PC-9 (cell line): ENCODE results near the gene DOCK3. TPM values are rescaled to one million over a fixed set of nuclear protein-coding genes. Genes with fewer than 3 reads are reported as not detected.

ENCODE experiments used
- BruUV-seq: library from RNA; stranded (reverse); fragments of 400-500 nt; replicated peaks from 2 replicates; lab custom pipeline; 2021; lab: Mats Ljungman, UMichigan
- CTCF ChIA-PET: fragments of 300-600 bp; sonication (Branson Sonifier 250); formaldehyde crosslinking; loops from one replicate; lab custom pipeline; 2022; ENCODE audit warnings: antibody characterized with exemption; lab: Charles Lee
- POLR2A ChIA-PET: fragments of 300-600 bp; sonication (Branson Sonifier 250); formaldehyde crosslinking; loops from one replicate; lab custom pipeline; 2022; ENCODE audit warnings: antibody characterized with exemption; ENCODE audit not compliant: unreplicated experiment; lab: Charles Lee
- DNase-seq, 2 experiments: peaks; one replicate each; pipeline versions ENCODE4 v3.0.0 to v3.0.0-alpha.2; 2015 to 2022; ENCODE audit warnings: mixed read lengths in 1 of 2
- H2AFZ ChIP-seq: fragments of 200-600 bp; sonication (generic); 2 replicates; pipeline ENCODE4 v1.8.1; 2017; ENCODE audit warnings: antibody characterized with exemption
- H3F3A ChIP-seq: fragments of 200-600 bp; sonication (generic); 2 replicates; pipeline ENCODE4 v1.8.1; 2017; ENCODE audit warnings: antibody characterized with exemption, mild to moderate bottlenecking, low read depth; ENCODE audit not compliant: insufficient read depth
- H3K27ac ChIP-seq: fragments of 200-600 bp; sonication (generic); 2 replicates; pipeline ENCODE4 v1.6.1; 2016; ENCODE audit warnings: mixed run types
- H3K27me3 ChIP-seq: fragments of 200-600 bp; sonication (generic); 2 replicates; pipeline ENCODE4 v1.6.1; 2016; ENCODE audit warnings: low read depth, mixed run types; ENCODE audit not compliant: insufficient read depth
- H3K36me3 ChIP-seq: fragments of 200-600 bp; sonication (generic); 2 replicates; pipeline ENCODE4 v1.6.1; 2016; ENCODE audit warnings: low read depth, mixed run types
- H3K4me1 ChIP-seq: fragments of 200-600 bp; sonication (generic); replicated peaks from 2 replicates; pipeline ENCODE4 v1.6.1; 2016; ENCODE audit warnings: mixed run types; ENCODE audit not compliant: insufficient read depth
- H3K4me2 ChIP-seq: fragments of 200-600 bp; sonication (generic); 2 replicates; pipeline ENCODE4 v1.6.1; 2017; ENCODE audit warnings: mixed run types
- H3K4me3 ChIP-seq: fragments of 200-600 bp; sonication (generic); 2 replicates; pipeline ENCODE4 v1.6.1; 2016; ENCODE audit warnings: mixed run types
- H3K79me2 ChIP-seq: fragments of 200-600 bp; sonication (generic); 2 replicates; pipeline ENCODE4 v1.6.1; 2017; ENCODE audit warnings: low read depth, mixed run types
- H3K9me2 ChIP-seq: fragments of 200-600 bp; sonication (generic); 2 replicates; pipeline ENCODE4 v1.8.1; 2017; ENCODE audit warnings: mild to moderate bottlenecking; ENCODE audit not compliant: insufficient read depth
- H3K9me3 ChIP-seq: fragments of 200-600 bp; sonication (generic); 2 replicates; pipeline ENCODE4 v1.8.1; 2016; ENCODE audit warnings: low read depth; ENCODE audit not compliant: insufficient read depth
- H4K20me1 ChIP-seq: fragments of 200-600 bp; sonication (generic); 2 replicates; pipeline ENCODE4 v1.8.1; 2017; ENCODE audit not compliant: insufficient read depth
- CTCF ChIP-seq: fragments of 200-600 bp; sonication (generic); conservative IDR thresholded peaks from 2 replicates; pipeline ENCODE4 v1.6.1; 2017; ENCODE audit warnings: mixed run types, antibody characterized with exemption, mild to moderate bottlenecking, moderate library complexity
- EZH2 ChIP-seq: fragments of 200-600 bp; sonication (generic); IDR thresholded peaks from 2 replicates; pipeline ENCODE4 v1.8.0; 2017; ENCODE audit warnings: antibody characterized with exemption, low read depth
- intact Hi-C: fragments of 100-400 bp; cut with micrococcal nuclease; formaldehyde crosslinking; loops from one replicate; pipeline ENCODE4 v1.10.0; 2022; ENCODE audit not compliant: unreplicated experiment
- total RNA-seq: library from RNA; stranded (reverse); gene quantifications from 2 replicates; pipeline ENCODE4 v1.2.3, GENCODE V29; 2021

The DOCK3 gene
- total RNA-seq, 1 experiment from 2014 or later, result 16.9 TPM

- intact Hi-C loops, result loop anchor here (2.0 kb wide), 1 partner anchor 44 kb away; no protein-coding TSS in a partner anchor
- BruUV-seq, result no TSS peak
- 0 out of 2 replicates have a peak, but pooled peaks cover 3% of the 10 kb centered on the region for H3K36me3 ChIP-seq
- no peak overlapping the region for H3K4me3 ChIP-seq
- no peaks in the 10 kb centered on the region for H3K9me2 ChIP-seq
- POLR2A ChIA-PET, result interaction anchor here (0.6 to 0.7 kb wide), 2 partner anchors 759 to 870 kb away, joined by 3 to 4 read pairs; partner anchors contain the start of gene MANF
- H2AFZ ChIP-seq, result no peak overlapping the region
- no peak for TF ChIP-seq EZH2
- TF ChIP-seq CTCF, result no peak
- CTCF ChIA-PET, result interaction anchor here (0.6 kb wide), 1 partner anchor 1434 kb away, joined by 3 read pairs; no protein-coding TSS in a partner anchor
- no peaks in the 10 kb centered on the region for H3K27me3 ChIP-seq
- peak overlapping the region; percentile 61 for H3K27ac ChIP-seq
- H3K4me1 ChIP-seq, result peaks cover 72% of the 10 kb centered on the region
- H3K79me2 ChIP-seq, result peaks cover 78% of the 10 kb centered on the region
- H3F3A ChIP-seq, result peaks cover 26% of the 10 kb centered on the region
- no peaks in the 10 kb centered on the region for H3K9me3 ChIP-seq
- peak overlapping the region; percentile 65 for H3K4me2 ChIP-seq
- no peaks in the 10 kb centered on the region for H4K20me1 ChIP-seq
- DNase-seq, result no peak
Observed at GRCh38 chr3:50626401-50626800, 48.3 kb upstream of the DOCK3 start.

GRCh38 chr3:50627407-50628051 is 47.2 kb upstream of the DOCK3 start:
- TF ChIP-seq CTCF (peak; percentile 64), EZH2 (no peak)
- peak; percentile 83 to 96 for DNase-seq
- H2AFZ ChIP-seq, result no peak overlapping the region
- BruUV-seq, result no TSS peak
- peaks cover 34% of the 10 kb centered on the region for H3F3A ChIP-seq
- no peaks in the 10 kb centered on the region for H3K36me3 ChIP-seq
- H4K20me1 ChIP-seq, result no peaks in the 10 kb centered on the region
- no peaks in the 10 kb centered on the region for H3K9me2 ChIP-seq
- H3K4me1 ChIP-seq, result peaks cover 83% of the 10 kb centered on the region
- no peaks in the 10 kb centered on the region for H3K9me3 ChIP-seq
- H3K79me2 ChIP-seq, result peaks cover 83% of the 10 kb centered on the region
- H3K27ac ChIP-seq, result peak overlapping the region; percentile 73
- CTCF ChIA-PET, result interaction anchor here (0.5 to 1.7 kb wide), 6 partner anchors 10 to 758 kb away, joined by 3 to 7 read pairs (median 3); partner anchors contain the start of gene MANF
- H3K4me2 ChIP-seq, result peak overlapping the region; percentile 65
- intact Hi-C loops, result loop anchor here (1.0 to 2.0 kb wide), 2 partner anchors 25 to 43 kb away; no protein-coding TSS in a partner anchor
- H3K27me3 ChIP-seq, result no peaks in the 10 kb centered on the region
- H3K4me3 ChIP-seq, result peak overlapping the region; percentile 19; the same call in 1 of the 2 replicates
- POLR2A ChIA-PET, result interaction anchor here (0.5 kb wide), 3 partner anchors 303 to 735 kb away, joined by 7 to 9 read pairs (median 8); partner anchors contain the start of genes HYAL3 and NAA80

GRCh38 chr3:50628601-50629000 is 46.1 kb upstream of the DOCK3 start:
- CTCF ChIA-PET, result interaction anchor here (0.6 to 1.7 kb wide), 4 partner anchors 24 to 266 kb away, joined by 3 to 7 read pairs (median 3); no protein-coding TSS in a partner anchor
- H3K9me2 ChIP-seq, result no peaks in the 10 kb centered on the region
- peaks cover 39% of the 10 kb centered on the region for H3F3A ChIP-seq
- no peaks in the 10 kb centered on the region for H3K9me3 ChIP-seq
- no peak overlapping the region for H2AFZ ChIP-seq
- TF ChIP-seq CTCF (no peak), EZH2 (no peak)
- 0 out of 2 replicates have a peak overlapping the region, but pooled peaks have one; percentile 65 for H3K4me2 ChIP-seq
- no TSS peak for BruUV-seq
- H3K27ac ChIP-seq, result 0 out of 2 replicates have a peak overlapping the region, but pooled peaks have one; percentile 73
- no peak overlapping the region for H3K4me3 ChIP-seq
- peaks cover 79% of the 10 kb centered on the region for H3K79me2 ChIP-seq
- H3K36me3 ChIP-seq, result no peaks in the 10 kb centered on the region
- no peak for DNase-seq
- H4K20me1 ChIP-seq, result no peaks in the 10 kb centered on the region
- peaks cover 92% of the 10 kb centered on the region for H3K4me1 ChIP-seq
- intact Hi-C loops, result no loop called here
- POLR2A ChIA-PET, result no interaction called here
- H3K27me3 ChIP-seq, result no peaks in the 10 kb centered on the region
